Fibroblast of skin of right quadriceps (primary cell): Measurements from ENCODE around the gene FBXL7.
A peak's percentile ranks its signal among the peaks of the same experiment; 100 is the strongest.

ENCODE experiments used
- DNase-seq: peaks from one replicate; pipeline ENCODE4 v3.0.0-alpha.2; 2013

FBXL7 gene

DNA sequence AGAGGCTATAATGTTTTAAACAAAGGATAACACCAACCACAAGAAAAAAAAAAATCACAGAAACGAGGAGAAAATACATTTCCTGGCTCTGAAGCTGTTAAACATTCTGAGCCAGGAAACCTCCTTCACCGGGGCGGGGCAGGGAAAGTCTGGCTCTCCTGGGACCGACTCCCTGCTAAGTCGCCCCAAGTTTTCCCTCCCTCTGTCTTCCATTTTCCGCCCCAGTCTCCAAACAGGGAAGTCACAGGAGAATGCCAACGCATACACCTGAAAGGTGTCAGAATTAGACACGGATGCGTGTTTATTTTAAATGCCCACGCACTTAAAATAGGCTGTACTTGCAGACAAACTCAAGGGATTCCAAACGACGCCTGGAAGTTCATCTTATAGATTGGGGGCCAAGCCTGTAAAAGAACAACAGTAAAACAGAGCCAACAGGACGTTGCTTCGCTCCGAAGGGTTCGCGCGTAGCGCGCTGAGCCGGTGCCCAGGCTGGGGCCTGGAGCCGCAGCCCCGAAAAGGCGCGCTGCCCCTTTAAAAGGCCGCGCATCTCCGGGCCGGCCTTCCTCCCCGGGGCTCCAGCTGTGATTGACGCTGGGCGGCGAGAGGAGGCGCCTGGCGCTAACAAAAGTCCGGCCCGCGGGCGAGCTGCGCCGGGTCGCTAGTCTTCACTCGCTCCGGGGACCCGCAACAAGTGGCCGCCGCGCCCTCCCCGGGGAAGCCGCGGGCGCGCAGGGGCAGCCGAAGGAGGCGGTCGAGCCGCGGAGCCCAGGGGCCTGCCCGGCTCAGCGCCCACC is at the start of gene FBXL7:
Gene FBXL7 (plus strand): TSS at position 653 of the 797 bp plus-strand sequence.
- DNase-seq, result peak; percentile 81

- no peak for DNase-seq
Observed at GRCh38 chr5:15450473-15450872, 49.5 kb upstream of the FBXL7 start.

DNA sequence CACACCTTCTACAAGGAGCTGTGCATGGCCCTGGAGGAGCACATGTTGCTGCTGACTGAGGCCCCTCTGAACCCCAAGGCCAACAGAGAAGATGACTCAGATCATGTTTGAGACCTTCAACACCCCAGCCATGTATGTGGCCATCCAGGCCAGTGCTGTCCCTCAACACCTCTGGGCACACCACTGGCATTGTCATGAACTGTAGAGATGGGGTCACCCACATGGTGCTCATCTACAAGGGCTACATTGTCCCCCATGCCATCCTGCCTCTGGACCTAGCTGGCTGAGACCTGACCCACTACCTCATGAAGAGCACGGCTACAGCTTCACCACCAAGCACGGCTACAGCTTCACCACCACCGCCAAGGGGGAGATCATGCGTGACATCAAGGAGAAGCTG is 49.0 kb upstream of the FBXL7 start:
- no peak for DNase-seq

DNA sequence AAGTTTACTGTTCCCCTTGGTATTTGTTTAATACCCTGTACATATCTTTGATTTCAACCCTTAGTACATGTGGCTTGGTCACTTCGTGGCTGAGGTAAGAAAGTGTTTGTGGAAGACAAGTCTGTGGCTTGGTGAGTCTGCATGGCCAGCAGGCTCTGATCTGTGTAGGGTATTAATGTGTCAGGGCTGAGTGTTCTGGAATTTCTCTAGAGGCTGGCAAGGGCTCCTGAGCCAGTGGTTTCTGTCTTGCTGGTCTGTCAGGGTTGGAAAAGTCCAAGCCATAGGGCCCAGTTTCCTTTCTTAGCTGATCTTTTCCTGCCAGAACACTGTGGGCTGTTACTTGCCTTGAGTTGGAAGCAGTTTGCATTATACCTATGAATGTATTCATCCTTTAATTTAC is 48.0 kb upstream of the FBXL7 start:
- no peak for DNase-seq

DNA sequence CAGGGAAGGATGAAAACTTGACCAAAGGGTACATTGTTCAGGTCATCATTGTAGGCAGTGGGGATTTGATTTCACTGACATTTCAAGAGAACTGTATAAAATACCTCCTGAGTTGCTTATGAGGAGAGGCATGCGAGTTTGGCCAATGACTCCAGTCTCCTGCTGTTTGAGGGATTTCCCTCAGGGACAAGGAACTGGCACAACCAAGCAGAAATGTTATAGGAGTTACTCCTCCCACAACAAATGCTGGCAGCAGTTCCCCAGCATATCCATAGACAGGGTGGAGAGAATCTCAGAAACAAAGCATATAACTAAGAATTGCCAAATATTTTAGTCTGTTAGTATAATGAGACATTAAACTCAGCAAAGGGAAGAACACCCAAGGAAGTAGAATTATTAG is 47.2 kb upstream of the FBXL7 start:
- DNase-seq, result peak; percentile 38

- DNase-seq, result no peak
Observed at GRCh38 chr5:15459200-15459599, 40.8 kb upstream of the FBXL7 start.

DNA sequence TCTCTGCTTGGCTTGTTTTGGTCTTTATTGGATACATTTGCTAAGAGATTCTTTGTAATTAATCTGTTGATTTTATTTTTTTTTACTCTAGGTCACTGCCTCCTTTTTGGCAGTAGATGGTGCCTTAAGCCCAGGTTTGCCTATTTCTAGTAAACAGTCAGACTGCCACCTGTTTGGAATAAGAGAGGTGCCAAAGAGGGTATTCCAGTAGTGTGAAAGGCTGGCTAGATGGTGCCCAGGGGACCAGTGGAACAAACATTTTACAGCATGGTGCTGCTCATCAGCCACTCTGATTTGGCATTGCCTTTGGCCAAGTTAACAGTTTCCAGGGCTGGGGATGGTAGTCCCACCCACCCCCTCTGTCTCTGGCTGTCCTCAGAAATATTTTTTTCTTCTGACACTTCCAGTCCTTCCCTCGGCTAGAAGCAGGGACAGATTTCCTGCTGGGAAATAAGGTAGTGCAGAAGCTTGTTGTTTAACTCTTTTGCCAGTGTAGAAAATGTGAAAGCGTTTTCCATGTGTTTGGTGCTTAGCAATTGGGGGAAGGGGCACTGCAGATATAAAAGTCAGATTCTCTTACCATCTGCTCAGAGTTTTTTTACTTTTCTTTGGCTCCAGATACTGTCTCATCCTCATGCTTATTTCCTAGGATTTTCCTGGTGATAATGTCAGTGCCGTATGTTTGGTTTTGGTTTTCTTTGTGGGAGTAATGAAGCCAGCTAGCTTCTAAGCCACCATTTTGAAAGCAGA is 36.6 kb upstream of the FBXL7 start:
- peak; percentile 15 for DNase-seq

GRCh38 chr5:15472116-15472515 is 27.9 kb upstream of the FBXL7 start:
- no peak for DNase-seq

- no peak for DNase-seq
Observed at GRCh38 chr5:15474143-15474719, 25.7 kb upstream of the FBXL7 start.

DNA sequence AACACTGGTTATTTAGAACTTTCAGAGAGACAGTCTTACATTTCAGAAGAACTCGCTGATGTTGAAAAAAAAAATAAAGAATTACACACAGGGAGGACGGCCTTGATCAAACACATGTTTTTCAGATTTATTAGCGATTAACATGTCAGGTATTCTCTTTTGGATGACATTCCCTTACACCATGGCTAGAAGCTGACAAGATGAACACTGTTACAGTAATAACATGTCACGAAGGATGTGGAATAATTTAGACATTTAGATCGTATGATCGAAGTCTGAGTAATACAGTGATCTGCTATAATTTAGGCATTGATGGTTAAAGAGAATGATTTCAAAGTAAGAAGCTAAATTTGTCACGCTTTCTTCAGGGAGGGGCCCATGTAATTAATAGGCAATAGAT is 24.6 kb upstream of the FBXL7 start:
- DNase-seq, result no peak

GRCh38 chr5:15476977-15477376 is 23.0 kb upstream of the FBXL7 start:
- no peak for DNase-seq

DNA sequence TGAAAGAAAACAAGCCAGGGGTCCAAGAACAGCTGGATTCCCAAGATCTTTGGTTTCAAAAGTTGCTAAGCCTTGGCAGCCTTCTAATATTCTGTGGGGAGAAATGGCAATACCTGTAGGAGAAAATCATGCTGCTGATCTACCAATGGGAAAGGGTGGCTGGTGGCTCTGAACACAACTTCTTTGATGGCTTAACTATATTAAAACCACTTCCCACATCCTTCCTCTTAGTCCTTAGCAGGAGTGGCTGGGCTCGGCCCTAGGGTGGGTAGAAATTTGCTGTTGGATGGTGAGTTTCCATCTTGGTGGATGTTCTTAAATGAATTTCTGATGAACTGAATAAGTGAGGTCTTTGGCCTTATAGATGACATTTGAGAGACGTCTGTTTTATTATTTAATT is 19.5 kb upstream of the FBXL7 start:
- DNase-seq, result no peak

- peak; percentile 20 for DNase-seq
Observed at GRCh38 chr5:15483351-15484097, 16.5 kb upstream of the FBXL7 start.

- no peak for DNase-seq
Observed at GRCh38 chr5:15487228-15487627, 12.8 kb upstream of the FBXL7 start.

DNA sequence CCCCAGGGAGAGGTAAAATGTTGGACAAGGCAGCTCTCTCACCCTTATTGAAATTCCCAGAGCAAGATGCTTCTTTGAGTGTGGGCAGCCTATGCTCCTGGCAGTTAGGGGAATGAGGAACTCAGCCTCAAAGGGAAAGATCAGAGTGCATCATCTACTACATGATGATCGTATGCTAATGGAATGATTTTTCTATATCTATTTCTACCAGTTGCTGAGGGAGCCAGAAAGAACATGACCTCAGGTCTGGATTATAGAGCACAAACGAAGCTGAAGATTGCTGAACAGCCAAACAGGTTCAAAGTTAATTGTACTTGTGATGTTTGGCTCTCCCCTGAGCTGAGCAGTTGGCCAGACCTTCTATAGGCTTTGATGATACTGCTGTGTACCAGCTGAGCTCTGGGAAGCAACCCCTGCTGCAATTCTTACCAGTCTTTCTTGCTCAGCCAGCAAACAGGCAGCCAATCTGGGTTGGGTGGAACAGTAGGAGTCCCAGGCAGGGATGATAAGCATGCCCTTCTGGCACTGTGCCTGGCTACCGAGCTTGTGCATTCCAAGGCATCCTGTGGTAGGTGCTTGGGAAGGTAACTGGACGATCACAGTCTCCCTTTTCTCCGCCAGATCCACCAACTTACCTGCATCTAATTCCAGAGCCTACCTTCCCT is 10.3 kb upstream of the FBXL7 start:
- DNase-seq, result peak; percentile 1

GRCh38 chr5:15492545-15492944 is 7.4 kb upstream of the FBXL7 start:
- no peak for DNase-seq

DNA sequence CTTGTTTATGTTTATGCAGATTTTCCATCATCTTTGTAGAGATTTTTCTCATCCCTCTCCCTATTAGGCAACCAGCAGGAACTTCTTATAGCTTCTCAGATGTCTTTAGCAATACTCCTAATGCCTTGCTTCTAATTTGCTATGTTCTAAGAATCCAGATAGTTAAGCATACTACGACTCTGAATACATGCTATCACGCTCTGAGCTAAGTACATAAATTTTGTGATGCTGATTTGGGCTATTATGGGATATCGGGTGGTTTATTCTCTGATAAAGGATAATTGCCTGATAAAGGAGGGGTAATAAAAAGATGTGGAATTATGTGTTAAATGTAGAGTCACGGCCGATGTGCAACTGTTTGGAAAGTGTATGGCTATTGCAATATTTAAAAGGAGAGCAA is 6.5 kb upstream of the FBXL7 start:
- no peak for DNase-seq

DNA sequence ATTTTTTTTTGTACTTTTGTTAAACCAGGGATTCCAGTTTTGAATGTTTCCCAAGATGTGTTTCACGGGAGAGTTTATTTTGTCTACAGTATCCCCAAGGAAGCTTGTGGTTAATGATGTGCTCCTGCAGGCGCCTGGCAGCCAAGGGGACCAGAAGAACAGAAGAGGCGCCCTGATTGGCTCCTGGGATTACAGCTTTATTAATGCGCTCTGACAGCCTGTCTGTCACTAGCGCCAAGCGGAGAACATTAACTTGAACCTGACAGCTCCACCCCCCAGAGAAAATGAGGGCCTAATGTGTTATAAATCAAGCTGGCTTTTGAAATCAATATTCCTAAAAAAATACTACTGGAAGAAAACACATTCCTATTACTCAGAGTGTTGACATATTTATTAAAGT is 5.0 kb upstream of the FBXL7 start:
- peak; percentile 42 for DNase-seq

DNA sequence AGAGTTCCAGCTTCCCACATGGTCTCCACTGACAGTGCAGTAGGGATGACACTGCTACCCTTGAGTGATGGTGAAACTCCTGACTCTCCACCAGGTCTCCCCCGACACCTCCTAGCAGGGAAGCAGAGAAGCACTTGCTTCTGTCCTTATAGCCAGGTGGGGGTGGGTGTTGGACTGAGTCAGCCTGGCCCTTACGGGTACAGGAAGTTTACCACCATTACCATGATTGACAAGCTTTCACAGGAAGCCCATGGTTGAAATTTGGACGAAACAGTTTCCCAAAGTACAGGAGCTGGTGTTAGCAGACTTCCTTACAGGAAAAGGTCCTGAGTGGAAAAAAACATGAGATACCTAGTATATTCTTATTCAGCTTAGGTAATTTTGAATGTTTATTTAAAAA is 3.1 kb upstream of the FBXL7 start:
- no peak for DNase-seq

- DNase-seq, result peak; percentile 37
Observed at GRCh38 chr5:15500325-15501001, 483 bp downstream of the FBXL7 start.

- DNase-seq, result peak; percentile 75
Observed at GRCh38 chr5:15501091-15501791, 1.3 kb downstream of the FBXL7 start.
